GM12878 (cell line): ENCODE data around the gene TMEM150B.

Experiments
- BRCA1 ChIP-seq: IDR thresholded peaks from 2 replicates; pipeline ENCODE4 v1.6.1; 2011; ENCODE audit warnings: low read depth, low read length, improper control_type of control experiment
- DPF2 ChIP-seq: fragments of 450-650 bp; IDR thresholded peaks from 2 replicates; pipeline ENCODE4 v1.6.1; 2017; ENCODE audit warnings: mild to moderate bottlenecking
- EP300 ChIP-seq, 2 experiments: fragments of 150-350 bp in 1 of 2; IDR thresholded peaks; 2 replicates each; pipeline ENCODE4 v1.6.1; 2011 to 2012; ENCODE audit warnings: low read depth in 2 of 2, low read length in 2 of 2, borderline replicate concordance in 1 of 2, improper control_type of control experiment in 1 of 2, inconsistent platforms in 1 of 2; ENCODE audit not compliant: control insufficient read depth in 1 of 2
- FOXM1 ChIP-seq: IDR thresholded peaks from 2 replicates; pipeline ENCODE4 v1.6.1; 2012; ENCODE audit warnings: low read depth, mild to moderate bottlenecking, inconsistent platforms, low read length, moderate library complexity
- MEF2A ChIP-seq: IDR thresholded peaks from 2 replicates; pipeline ENCODE4 v1.6.1; 2011; ENCODE audit warnings: low read depth, mild to moderate bottlenecking, low read length, moderate library complexity; ENCODE audit not compliant: insufficient read depth
- POLR2A ChIP-seq: IDR thresholded peaks from 2 replicates; pipeline ENCODE4 v1.6.1; 2011; ENCODE audit warnings: low read depth, mild to moderate bottlenecking, low read length
- SMC3 ChIP-seq: IDR thresholded peaks from 2 replicates; pipeline ENCODE4 v1.6.1; 2011; ENCODE audit warnings: low read length, improper control_type of control experiment, borderline replicate concordance
- SP1 ChIP-seq: IDR thresholded peaks from one replicate; pipeline ENCODE4 v1.6.1; 2011; ENCODE audit warnings: low read depth, low read length
- TCF12 ChIP-seq: IDR thresholded peaks from 2 replicates; pipeline ENCODE4 v1.6.1; 2011; ENCODE audit warnings: low read depth, mild to moderate bottlenecking, low read length
- ZNF24 ChIP-seq: fragments of 450-650 bp; IDR thresholded peaks from 2 replicates; pipeline ENCODE4 v1.6.1; 2017; ENCODE audit warnings: antibody characterized with exemption, mild to moderate bottlenecking
- TF ChIP-seq, protein P1 (sequence below): IDR thresholded peaks from 2 replicates; pipeline ENCODE4 v1.6.1; 2011; ENCODE audit warnings: mild to moderate bottlenecking, low read depth, low read length, moderate library complexity; ENCODE audit not compliant: insufficient replicate concordance
- TF ChIP-seq, protein P2 (sequence below): fragments of 450-650 bp; formaldehyde crosslinking; IDR thresholded peaks from 2 replicates; pipeline ENCODE4 v1.4.0; 2020; ENCODE audit warnings: mild to moderate bottlenecking, moderate library complexity
- TF ChIP-seq, protein P3 (sequence below), 3 experiments: IDR thresholded peaks in 2 of 3; conservative IDR thresholded peaks in 1 of 3; 2 replicates each; pipeline ENCODE4 v1.5.1; 2011; ENCODE audit warnings: low read depth in 3 of 3, low read length in 3 of 3, mild to moderate bottlenecking in 3 of 3, control low read depth in 2 of 3, moderate library complexity in 2 of 3, inconsistent platforms in 1 of 3, mixed read lengths in 1 of 3; ENCODE audit not compliant: control insufficient read depth in 2 of 3, insufficient read depth in 1 of 3; ENCODE audit errors: extremely low read depth in 1 of 3

DNA sequence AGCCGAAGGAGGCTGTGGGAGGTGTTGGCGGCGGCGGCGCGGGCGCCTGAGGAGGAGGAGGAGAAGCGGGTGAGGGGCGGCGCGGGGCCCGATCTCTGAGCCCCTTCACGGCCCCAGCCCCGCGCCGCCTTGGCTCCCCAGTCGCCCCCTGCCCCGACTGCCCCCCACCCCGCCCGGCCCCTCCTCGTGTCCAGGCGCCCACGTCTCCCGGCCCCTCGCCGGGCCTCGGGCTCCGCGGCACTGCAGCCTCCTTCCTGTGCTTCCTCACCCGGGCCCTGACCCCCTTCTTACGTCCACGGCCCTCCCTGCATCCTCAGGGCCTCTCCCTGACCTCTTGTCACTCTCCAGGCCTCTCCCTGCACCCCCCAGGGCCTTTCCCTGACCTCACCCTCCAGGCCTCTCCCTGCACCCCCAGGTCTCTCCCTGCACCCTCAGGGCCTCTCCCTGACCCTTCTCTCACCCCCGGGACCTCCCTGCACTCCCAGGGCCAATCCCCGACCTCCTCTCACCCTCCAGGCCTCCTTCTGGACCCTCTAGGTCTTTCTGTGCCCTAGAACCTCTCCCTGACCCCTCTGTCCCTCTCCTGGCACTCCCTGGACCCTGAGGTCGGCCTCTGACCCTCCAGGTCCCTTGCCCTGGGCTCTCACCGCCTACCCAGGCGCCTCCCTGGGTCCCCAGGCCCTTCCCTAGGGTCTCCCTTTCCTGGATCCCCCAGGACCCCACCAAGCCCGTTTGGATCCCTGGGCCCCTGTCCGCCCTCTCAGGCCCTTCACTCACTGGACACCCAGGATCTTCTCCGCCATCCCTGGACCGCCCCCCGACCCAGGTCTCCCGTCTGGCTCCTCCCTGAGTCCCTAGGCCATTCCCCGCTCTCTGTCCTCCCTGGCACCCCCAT is 15.0 kb upstream of the TMEM150B start:
- TF ChIP-seq TCF12 (no peak), DPF2 (no peak), SP1 (no peak), FOXM1 (no peak), EP300 (IDR thresholded peaks at IDR 0.05; ENCODE audit: borderline replicate concordance in 1 of 2, control insufficient read depth in 1 of 2, low read depth in 2 of 2, low read length in 2 of 2) (no peak), POLR2A (peak; percentile 75), MEF2A (no peak), ZNF24 (no peak), SMC3 (no peak), BRCA1 (no peak)
- TF ChIP-seq, protein P1, sequence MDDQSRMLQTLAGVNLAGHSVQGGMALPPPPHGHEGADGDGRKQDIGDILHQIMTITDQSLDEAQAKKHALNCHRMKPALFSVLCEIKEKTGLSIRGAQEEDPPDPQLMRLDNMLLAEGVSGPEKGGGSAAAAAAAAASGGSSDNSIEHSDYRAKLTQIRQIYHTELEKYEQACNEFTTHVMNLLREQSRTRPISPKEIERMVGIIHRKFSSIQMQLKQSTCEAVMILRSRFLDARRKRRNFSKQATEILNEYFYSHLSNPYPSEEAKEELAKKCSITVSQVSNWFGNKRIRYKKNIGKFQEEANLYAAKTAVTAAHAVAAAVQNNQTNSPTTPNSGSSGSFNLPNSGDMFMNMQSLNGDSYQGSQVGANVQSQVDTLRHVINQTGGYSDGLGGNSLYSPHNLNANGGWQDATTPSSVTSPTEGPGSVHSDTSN, result no peak
- TF ChIP-seq, protein P2, sequence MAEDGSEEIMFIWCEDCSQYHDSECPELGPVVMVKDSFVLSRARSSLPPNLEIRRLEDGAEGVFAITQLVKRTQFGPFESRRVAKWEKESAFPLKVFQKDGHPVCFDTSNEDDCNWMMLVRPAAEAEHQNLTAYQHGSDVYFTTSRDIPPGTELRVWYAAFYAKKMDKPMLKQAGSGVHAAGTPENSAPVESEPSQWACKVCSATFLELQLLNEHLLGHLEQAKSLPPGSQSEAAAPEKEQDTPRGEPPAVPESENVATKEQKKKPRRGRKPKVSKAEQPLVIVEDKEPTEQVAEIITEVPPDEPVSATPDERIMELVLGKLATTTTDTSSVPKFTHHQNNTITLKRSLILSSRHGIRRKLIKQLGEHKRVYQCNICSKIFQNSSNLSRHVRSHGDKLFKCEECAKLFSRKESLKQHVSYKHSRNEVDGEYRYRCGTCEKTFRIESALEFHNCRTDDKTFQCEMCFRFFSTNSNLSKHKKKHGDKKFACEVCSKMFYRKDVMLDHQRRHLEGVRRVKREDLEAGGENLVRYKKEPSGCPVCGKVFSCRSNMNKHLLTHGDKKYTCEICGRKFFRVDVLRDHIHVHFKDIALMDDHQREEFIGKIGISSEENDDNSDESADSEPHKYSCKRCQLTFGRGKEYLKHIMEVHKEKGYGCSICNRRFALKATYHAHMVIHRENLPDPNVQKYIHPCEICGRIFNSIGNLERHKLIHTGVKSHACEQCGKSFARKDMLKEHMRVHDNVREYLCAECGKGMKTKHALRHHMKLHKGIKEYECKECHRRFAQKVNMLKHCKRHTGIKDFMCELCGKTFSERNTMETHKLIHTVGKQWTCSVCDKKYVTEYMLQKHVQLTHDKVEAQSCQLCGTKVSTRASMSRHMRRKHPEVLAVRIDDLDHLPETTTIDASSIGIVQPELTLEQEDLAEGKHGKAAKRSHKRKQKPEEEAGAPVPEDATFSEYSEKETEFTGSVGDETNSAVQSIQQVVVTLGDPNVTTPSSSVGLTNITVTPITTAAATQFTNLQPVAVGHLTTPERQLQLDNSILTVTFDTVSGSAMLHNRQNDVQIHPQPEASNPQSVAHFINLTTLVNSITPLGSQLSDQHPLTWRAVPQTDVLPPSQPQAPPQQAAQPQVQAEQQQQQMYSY (CRISPR knock-in tag), result no peak
- TF ChIP-seq, protein P3, sequence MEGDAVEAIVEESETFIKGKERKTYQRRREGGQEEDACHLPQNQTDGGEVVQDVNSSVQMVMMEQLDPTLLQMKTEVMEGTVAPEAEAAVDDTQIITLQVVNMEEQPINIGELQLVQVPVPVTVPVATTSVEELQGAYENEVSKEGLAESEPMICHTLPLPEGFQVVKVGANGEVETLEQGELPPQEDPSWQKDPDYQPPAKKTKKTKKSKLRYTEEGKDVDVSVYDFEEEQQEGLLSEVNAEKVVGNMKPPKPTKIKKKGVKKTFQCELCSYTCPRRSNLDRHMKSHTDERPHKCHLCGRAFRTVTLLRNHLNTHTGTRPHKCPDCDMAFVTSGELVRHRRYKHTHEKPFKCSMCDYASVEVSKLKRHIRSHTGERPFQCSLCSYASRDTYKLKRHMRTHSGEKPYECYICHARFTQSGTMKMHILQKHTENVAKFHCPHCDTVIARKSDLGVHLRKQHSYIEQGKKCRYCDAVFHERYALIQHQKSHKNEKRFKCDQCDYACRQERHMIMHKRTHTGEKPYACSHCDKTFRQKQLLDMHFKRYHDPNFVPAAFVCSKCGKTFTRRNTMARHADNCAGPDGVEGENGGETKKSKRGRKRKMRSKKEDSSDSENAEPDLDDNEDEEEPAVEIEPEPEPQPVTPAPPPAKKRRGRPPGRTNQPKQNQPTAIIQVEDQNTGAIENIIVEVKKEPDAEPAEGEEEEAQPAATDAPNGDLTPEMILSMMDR (IDR thresholded peaks at IDR 0.05 in 2 of 3, conservative IDR thresholded peaks at IDR 0.05 in 1 of 3; ENCODE audit: control insufficient read depth in 2 of 3, extremely low read depth in 1 of 3, insufficient read depth in 1 of 3, low read depth in 3 of 3, low read length in 3 of 3), result no peak
